ENCODE data around the gene TTLL1. TPM values are rescaled to one million over a fixed set of nuclear protein-coding genes. Genes with fewer than 3 reads are reported as not detected.

The TTLL1 gene
- total and polyA plus RNA-seq, 2 experiments from 2014 or later, result 5.5 to 6.8 TPM

GRCh38 chr22:43092085-43092484 lies 2.9 kb upstream of the TTLL1 start (continued):
- TF ChIP-seq, protein P1, sequence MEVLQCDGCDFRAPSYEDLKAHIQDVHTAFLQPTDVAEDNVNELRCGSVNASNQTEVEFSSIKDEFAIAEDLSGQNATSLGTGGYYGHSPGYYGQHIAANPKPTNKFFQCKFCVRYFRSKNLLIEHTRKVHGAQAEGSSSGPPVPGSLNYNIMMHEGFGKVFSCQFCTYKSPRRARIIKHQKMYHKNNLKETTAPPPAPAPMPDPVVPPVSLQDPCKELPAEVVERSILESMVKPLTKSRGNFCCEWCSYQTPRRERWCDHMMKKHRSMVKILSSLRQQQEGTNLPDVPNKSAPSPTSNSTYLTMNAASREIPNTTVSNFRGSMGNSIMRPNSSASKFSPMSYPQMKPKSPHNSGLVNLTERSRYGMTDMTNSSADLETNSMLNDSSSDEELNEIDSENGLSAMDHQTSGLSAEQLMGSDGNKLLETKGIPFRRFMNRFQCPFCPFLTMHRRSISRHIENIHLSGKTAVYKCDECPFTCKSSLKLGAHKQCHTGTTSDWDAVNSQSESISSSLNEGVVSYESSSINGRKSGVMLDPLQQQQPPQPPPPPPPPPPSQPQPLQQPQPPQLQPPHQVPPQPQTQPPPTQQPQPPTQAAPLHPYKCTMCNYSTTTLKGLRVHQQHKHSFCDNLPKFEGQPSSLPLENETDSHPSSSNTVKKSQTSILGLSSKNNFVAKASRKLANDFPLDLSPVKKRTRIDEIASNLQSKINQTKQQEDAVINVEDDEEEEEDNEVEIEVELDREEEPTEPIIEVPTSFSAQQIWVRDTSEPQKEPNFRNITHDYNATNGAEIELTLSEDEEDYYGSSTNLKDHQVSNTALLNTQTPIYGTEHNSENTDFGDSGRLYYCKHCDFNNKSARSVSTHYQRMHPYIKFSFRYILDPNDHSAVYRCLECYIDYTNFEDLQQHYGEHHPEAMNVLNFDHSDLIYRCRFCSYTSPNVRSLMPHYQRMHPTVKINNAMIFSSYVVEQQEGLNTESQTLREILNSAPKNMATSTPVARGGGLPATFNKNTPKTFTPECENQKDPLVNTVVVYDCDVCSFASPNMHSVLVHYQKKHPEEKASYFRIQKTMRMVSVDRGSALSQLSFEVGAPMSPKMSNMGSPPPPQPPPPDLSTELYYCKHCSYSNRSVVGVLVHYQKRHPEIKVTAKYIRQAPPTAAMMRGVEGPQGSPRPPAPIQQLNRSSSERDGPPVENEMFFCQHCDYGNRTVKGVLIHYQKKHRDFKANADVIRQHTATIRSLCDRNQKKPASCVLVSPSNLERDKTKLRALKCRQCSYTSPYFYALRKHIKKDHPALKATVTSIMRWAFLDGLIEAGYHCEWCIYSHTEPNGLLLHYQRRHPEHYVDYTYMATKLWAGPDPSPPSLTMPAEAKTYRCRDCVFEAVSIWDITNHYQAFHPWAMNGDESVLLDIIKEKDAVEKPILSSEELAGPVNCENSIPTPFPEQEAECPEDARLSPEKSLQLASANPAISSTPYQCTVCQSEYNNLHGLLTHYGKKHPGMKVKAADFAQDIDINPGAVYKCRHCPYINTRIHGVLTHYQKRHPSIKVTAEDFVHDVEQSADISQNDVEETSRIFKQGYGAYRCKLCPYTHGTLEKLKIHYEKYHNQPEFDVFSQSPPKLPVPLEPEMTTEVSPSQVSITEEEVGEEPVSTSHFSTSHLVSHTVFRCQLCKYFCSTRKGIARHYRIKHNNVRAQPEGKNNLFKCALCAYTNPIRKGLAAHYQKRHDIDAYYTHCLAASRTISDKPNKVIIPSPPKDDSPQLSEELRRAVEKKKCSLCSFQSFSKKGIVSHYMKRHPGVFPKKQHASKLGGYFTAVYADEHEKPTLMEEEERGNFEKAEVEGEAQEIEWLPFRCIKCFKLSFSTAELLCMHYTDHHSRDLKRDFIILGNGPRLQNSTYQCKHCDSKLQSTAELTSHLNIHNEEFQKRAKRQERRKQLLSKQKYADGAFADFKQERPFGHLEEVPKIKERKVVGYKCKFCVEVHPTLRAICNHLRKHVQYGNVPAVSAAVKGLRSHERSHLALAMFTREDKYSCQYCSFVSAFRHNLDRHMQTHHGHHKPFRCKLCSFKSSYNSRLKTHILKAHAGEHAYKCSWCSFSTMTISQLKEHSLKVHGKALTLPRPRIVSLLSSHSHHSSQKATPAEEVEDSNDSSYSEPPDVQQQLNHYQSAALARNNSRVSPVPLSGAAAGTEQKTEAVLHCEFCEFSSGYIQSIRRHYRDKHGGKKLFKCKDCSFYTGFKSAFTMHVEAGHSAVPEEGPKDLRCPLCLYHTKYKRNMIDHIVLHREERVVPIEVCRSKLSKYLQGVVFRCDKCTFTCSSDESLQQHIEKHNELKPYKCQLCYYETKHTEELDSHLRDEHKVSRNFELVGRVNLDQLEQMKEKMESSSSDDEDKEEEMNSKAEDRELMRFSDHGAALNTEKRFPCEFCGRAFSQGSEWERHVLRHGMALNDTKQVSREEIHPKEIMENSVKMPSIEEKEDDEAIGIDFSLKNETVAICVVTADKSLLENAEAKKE (CRISPR knock-in tag; IDR thresholded peaks at IDR 0.05), result no peak
- no peak for TF ChIP-seq NANOG (IDR thresholded peaks at IDR 0.05; ENCODE audit: borderline replicate concordance)
- TF ChIP-seq, protein P2, sequence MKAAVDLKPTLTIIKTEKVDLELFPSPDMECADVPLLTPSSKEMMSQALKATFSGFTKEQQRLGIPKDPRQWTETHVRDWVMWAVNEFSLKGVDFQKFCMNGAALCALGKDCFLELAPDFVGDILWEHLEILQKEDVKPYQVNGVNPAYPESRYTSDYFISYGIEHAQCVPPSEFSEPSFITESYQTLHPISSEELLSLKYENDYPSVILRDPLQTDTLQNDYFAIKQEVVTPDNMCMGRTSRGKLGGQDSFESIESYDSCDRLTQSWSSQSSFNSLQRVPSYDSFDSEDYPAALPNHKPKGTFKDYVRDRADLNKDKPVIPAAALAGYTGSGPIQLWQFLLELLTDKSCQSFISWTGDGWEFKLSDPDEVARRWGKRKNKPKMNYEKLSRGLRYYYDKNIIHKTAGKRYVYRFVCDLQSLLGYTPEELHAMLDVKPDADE (IDR thresholded peaks at IDR 0.05), result no peak
- no peak for TF ChIP-seq EZH2 (IDR thresholded peaks at IDR 0.05; ENCODE audit: low read depth, unreplicated experiment)
- TF ChIP-seq STAT1 (IDR thresholded peaks at IDR 0.05; ENCODE audit: unreplicated experiment), result no peak

GRCh38 chr22:43090130-43090789 lies 1.1 kb upstream of the TTLL1 start:
- DNase-seq (ENCODE audit: low spot score), result no peak
- Histone ChIP-seq H3F3A (replicated peaks; ENCODE audit: low read depth) (0 out of 2 replicates have a peak, but pooled peaks cover 5% of the 10 kb centered on the region), H3K4me3 (no peak overlapping the region)

More at GRCh38 chr22:43090130-43090789, 1.1 kb upstream of the TTLL1 start:
- no peak overlapping the region for H3K27ac ChIP-seq (ENCODE audit: low read depth)
- ATAC-seq, result no peak
- peaks cover 3% of the 10 kb centered on the region; the same call in 1 of the 3 replicates for H3K36me3 Mint-ChIP-seq (ENCODE audit: low read depth)
- no peaks in the 10 kb centered on the region for H3K79me2 ChIP-seq (replicated peaks; ENCODE audit: insufficient read depth)
- no peaks in the 10 kb centered on the region for H3K4me1 Mint-ChIP-seq
- no peaks in the 10 kb centered on the region for H3K4me1 ChIP-seq (ENCODE audit: insufficient read depth)
- H3K36me3 ChIP-seq (ENCODE audit: insufficient read depth), result no peaks in the 10 kb centered on the region; the same call in 1 of the 2 replicates
- TF ChIP-seq CTCF (conservative IDR thresholded peaks at IDR 0.05; ENCODE audit: low read depth in 2 of 2) (peak in 1 of 2 experiments; percentile 41; a peak in 2 of 4 replicates), ZNF114 (CRISPR knock-in tag; IDR thresholded peaks at IDR 0.05) (no peak)
- peaks cover under 1% of the 10 kb centered on the region for H3K9me3 Mint-ChIP-seq
- no peaks in the 10 kb centered on the region for H3K27me3 ChIP-seq (ENCODE audit: insufficient read depth)
- no peak overlapping the region for H2AFZ ChIP-seq
- H3K27ac Mint-ChIP-seq, result no peak overlapping the region
- H4K20me1 ChIP-seq (replicated peaks; ENCODE audit: insufficient read depth), result no peaks in the 10 kb centered on the region
- peak overlapping the region; percentile 84 for H3K4me3 Mint-ChIP-seq
- H3K9me2 ChIP-seq (ENCODE audit: insufficient read depth), result no peaks in the 10 kb centered on the region
- no peak overlapping the region for H3K4me2 ChIP-seq
- no peaks in the 10 kb centered on the region for H3K27me3 Mint-ChIP-seq (ENCODE audit: insufficient read depth, low read depth, poor library complexity)

Data from GM23338 (cell line).